ENCODE data around the gene ZNF593OS.
A peak's percentile ranks its signal among the peaks of the same experiment; 100 is the strongest.

The ZNF593OS gene

GRCh38 chr1:26156285-26157038, 15.2 kb downstream of the ZNF593OS start:
- Histone ChIP-seq H3K27me3 (ENCODE audit: insufficient read depth, low read length) (peaks cover 96% of the 10 kb centered on the region), H3K4me1 (ENCODE audit: insufficient read depth, low read length) (peaks cover 30% of the 10 kb centered on the region), H3K27ac (ENCODE audit: low read length) (no peak overlapping the region), H3K4me3 (ENCODE audit: low read length) (peak overlapping the region; percentile 61), H3K36me3 (ENCODE audit: insufficient read depth, low read depth, low read length) (no peaks in the 10 kb centered on the region), H3K9ac (ENCODE audit: low read depth, low read length) (no peak overlapping the region; the same call in 1 of the 2 replicates), H3K9me3 (ENCODE audit: insufficient read depth, low read depth, low read length) (no peaks in the 10 kb centered on the region)

GRCh38 chr1:26155370-26156284, 16.0 kb downstream of the ZNF593OS start:
- Histone ChIP-seq H3K27me3 (ENCODE audit: insufficient read depth, low read length) (peaks cover 94% of the 10 kb centered on the region), H3K9ac (ENCODE audit: low read depth, low read length) (no peak overlapping the region), H3K4me3 (ENCODE audit: low read length) (peak overlapping the region; percentile 61), H3K36me3 (ENCODE audit: insufficient read depth, low read depth, low read length) (no peaks in the 10 kb centered on the region), H3K4me1 (ENCODE audit: insufficient read depth, low read length) (peaks cover 30% of the 10 kb centered on the region), H3K9me3 (ENCODE audit: insufficient read depth, low read depth, low read length) (no peaks in the 10 kb centered on the region), H3K27ac (ENCODE audit: low read length) (no peak overlapping the region)

GRCh38 chr1:26154750-26155149, 16.9 kb downstream of the ZNF593OS start:
- H3K4me1 ChIP-seq (ENCODE audit: insufficient read depth, low read length): peaks cover 30% of the 10 kb centered on the region

GRCh38 chr1:26153966-26154532, 17.6 kb downstream of the ZNF593OS start:
- H3K9me3 ChIP-seq (ENCODE audit: insufficient read depth, low read depth, low read length): no peaks in the 10 kb centered on the region
- no peak overlapping the region for H3K27ac ChIP-seq (ENCODE audit: low read length)
- peaks cover 30% of the 10 kb centered on the region for H3K4me1 ChIP-seq (ENCODE audit: insufficient read depth, low read length)
- no peak overlapping the region for H3K9ac ChIP-seq (ENCODE audit: low read depth, low read length)
- H3K4me3 ChIP-seq (ENCODE audit: low read length): no peak overlapping the region; the same call in 1 of the 2 replicates
- H3K27me3 ChIP-seq (ENCODE audit: insufficient read depth, low read length): peaks cover 92% of the 10 kb centered on the region
- no peaks in the 10 kb centered on the region for H3K36me3 ChIP-seq (ENCODE audit: insufficient read depth, low read depth, low read length)

More at GRCh38 chr1:26154750-26155149, 16.9 kb downstream of the ZNF593OS start:
- Histone ChIP-seq H3K36me3 (ENCODE audit: insufficient read depth, low read depth, low read length) (no peaks in the 10 kb centered on the region), H3K9me3 (ENCODE audit: insufficient read depth, low read depth, low read length) (no peaks in the 10 kb centered on the region), H3K9ac (ENCODE audit: low read depth, low read length) (no peak overlapping the region), H3K27ac (ENCODE audit: low read length) (no peak overlapping the region), H3K4me3 (ENCODE audit: low read length) (peak overlapping the region; percentile 61; the same call in 1 of the 2 replicates), H3K27me3 (ENCODE audit: insufficient read depth, low read length) (peaks cover 94% of the 10 kb centered on the region)

DNA sequence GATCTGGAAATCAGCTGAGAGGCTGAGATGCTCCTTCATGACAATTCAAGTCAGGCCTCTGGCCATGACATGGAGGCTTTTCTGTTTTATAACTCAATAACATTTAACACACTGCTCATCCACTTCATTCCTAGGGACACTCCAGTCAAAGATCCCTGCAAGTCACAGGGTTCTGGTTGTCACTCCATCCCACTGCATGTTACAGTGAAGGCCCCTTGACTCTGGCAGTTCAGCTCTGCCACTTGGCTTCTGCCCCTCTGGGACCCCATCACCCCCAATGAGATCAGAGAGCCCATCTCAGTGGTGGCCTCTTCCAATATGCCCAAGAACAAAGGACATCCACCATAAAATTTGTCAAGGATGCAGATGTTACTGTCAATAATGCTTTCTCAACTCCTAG, 22.7 kb downstream of the ZNF593OS start:
- no peaks in the 10 kb centered on the region for H3K9me3 ChIP-seq (ENCODE audit: insufficient read depth, low read depth, low read length)
- peaks cover 80% of the 10 kb centered on the region for H3K27me3 ChIP-seq (ENCODE audit: insufficient read depth, low read length)
- H3K4me1 ChIP-seq (ENCODE audit: insufficient read depth, low read length): no peaks in the 10 kb centered on the region

GRCh38 chr1:26145960-26146294, 25.7 kb downstream of the ZNF593OS start:
- no peaks in the 10 kb centered on the region for H3K9me3 ChIP-seq (ENCODE audit: insufficient read depth, low read depth, low read length)
- no peaks in the 10 kb centered on the region for H3K4me1 ChIP-seq (ENCODE audit: insufficient read depth, low read length)
- no peaks in the 10 kb centered on the region for H3K36me3 ChIP-seq (ENCODE audit: insufficient read depth, low read depth, low read length)
- H3K27ac ChIP-seq (ENCODE audit: low read length): no peak overlapping the region
- H3K4me3 ChIP-seq (ENCODE audit: low read length): no peak overlapping the region
- H3K27me3 ChIP-seq (ENCODE audit: insufficient read depth, low read length): peaks cover 54% of the 10 kb centered on the region
- no peak overlapping the region for H3K9ac ChIP-seq (ENCODE audit: low read depth, low read length)

More for the DNA sequence above, 22.7 kb downstream of the ZNF593OS start:
- Histone ChIP-seq H3K27ac (ENCODE audit: low read length) (no peak overlapping the region), H3K36me3 (ENCODE audit: insufficient read depth, low read depth, low read length) (no peaks in the 10 kb centered on the region), H3K4me3 (ENCODE audit: low read length) (no peak overlapping the region), H3K9ac (ENCODE audit: low read depth, low read length) (no peak overlapping the region)

GRCh38 chr1:26145041-26145959, 26.3 kb downstream of the ZNF593OS start:
- H3K4me3 ChIP-seq (ENCODE audit: low read length): no peak overlapping the region
- no peak overlapping the region for H3K27ac ChIP-seq (ENCODE audit: low read length)
- no peaks in the 10 kb centered on the region for H3K4me1 ChIP-seq (ENCODE audit: insufficient read depth, low read length)
- H3K9ac ChIP-seq (ENCODE audit: low read depth, low read length): no peak overlapping the region
- no peaks in the 10 kb centered on the region for H3K9me3 ChIP-seq (ENCODE audit: insufficient read depth, low read depth, low read length)
- H3K36me3 ChIP-seq (ENCODE audit: insufficient read depth, low read depth, low read length): no peaks in the 10 kb centered on the region
- peaks cover 49% of the 10 kb centered on the region for H3K27me3 ChIP-seq (ENCODE audit: insufficient read depth, low read length)

DNA sequence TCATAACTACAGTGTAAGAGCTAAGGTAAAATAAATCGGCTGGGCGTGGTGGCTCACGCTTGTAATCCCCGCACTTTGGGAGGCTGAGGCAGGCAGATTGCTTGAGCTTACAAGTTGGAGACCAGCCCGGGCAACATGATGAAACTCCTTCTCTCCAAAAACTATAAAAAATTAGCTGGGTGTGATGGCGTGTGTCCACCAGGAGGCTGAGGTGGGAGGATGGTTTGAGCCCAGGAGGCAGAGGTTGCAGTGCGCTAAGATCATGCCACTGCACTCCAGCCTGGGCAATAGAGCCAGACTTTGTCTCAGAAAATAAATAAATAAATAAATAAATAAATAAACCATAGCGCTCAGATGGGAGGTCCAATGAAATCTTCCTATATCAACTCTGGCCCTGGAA, 29.5 kb downstream of the ZNF593OS start:
- Histone ChIP-seq H3K4me3 (ENCODE audit: low read length) (no peak overlapping the region), H3K9me3 (ENCODE audit: insufficient read depth, low read depth, low read length) (no peaks in the 10 kb centered on the region), H3K36me3 (ENCODE audit: insufficient read depth, low read depth, low read length) (no peaks in the 10 kb centered on the region), H3K27ac (ENCODE audit: low read length) (no peak overlapping the region), H3K9ac (ENCODE audit: low read depth, low read length) (no peak overlapping the region), H3K4me1 (ENCODE audit: insufficient read depth, low read length) (no peaks in the 10 kb centered on the region), H3K27me3 (ENCODE audit: insufficient read depth, low read length) (peaks cover 25% of the 10 kb centered on the region)

- Histone ChIP-seq H3K36me3 (ENCODE audit: insufficient read depth, low read depth, low read length) (no peaks in the 10 kb centered on the region), H3K4me3 (ENCODE audit: low read length) (no peak overlapping the region), H3K4me1 (ENCODE audit: insufficient read depth, low read length) (no peaks in the 10 kb centered on the region), H3K9ac (ENCODE audit: low read depth, low read length) (no peak overlapping the region), H3K27me3 (ENCODE audit: insufficient read depth, low read length) (no peaks in the 10 kb centered on the region), H3K27ac (ENCODE audit: low read length) (no peak overlapping the region), H3K9me3 (ENCODE audit: insufficient read depth, low read depth, low read length) (no peaks in the 10 kb centered on the region)
Observed at GRCh38 chr1:26138974-26139558, 32.6 kb downstream of the ZNF593OS start.

DNA sequence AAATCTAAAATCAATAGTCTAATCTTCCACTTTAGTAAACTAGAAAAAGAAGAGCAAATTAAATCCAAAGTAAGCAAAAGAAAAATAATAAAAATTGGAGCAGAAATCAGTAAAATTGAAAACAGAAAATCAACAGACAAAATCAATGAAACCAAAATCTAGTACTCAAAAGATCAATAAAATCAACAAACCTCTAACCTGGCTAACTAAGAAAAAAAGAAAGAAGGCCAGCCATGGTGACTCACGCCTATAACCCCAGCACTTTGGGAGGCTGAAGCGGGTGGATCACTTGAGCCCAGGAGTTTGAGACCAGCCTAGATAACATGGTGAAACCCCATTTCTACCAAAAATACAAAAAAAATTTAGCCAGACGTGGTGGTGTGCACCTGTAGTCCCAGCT, 37.2 kb downstream of the ZNF593OS start:
- Histone ChIP-seq H3K27me3 (ENCODE audit: insufficient read depth, low read length) (no peaks in the 10 kb centered on the region), H3K9me3 (ENCODE audit: insufficient read depth, low read depth, low read length) (no peaks in the 10 kb centered on the region), H3K4me3 (ENCODE audit: low read length) (no peak overlapping the region), H3K27ac (ENCODE audit: low read length) (no peak overlapping the region), H3K9ac (ENCODE audit: low read depth, low read length) (no peak overlapping the region), H3K36me3 (ENCODE audit: insufficient read depth, low read depth, low read length) (no peaks in the 10 kb centered on the region), H3K4me1 (ENCODE audit: insufficient read depth, low read length) (no peaks in the 10 kb centered on the region)

GRCh38 chr1:26132834-26133167, 38.8 kb downstream of the ZNF593OS start:
- no peaks in the 10 kb centered on the region for H3K36me3 ChIP-seq (ENCODE audit: insufficient read depth, low read depth, low read length)

More at GRCh38 chr1:26132834-26133167, 38.8 kb downstream of the ZNF593OS start:
- no peak overlapping the region for H3K4me3 ChIP-seq (ENCODE audit: low read length)
- no peaks in the 10 kb centered on the region for H3K27me3 ChIP-seq (ENCODE audit: insufficient read depth, low read length)
- no peaks in the 10 kb centered on the region for H3K4me1 ChIP-seq (ENCODE audit: insufficient read depth, low read length)
- no peak overlapping the region for H3K27ac ChIP-seq (ENCODE audit: low read length)
- H3K9me3 ChIP-seq (ENCODE audit: insufficient read depth, low read depth, low read length): no peaks in the 10 kb centered on the region
- no peak overlapping the region for H3K9ac ChIP-seq (ENCODE audit: low read depth, low read length)
